GM20431 (cell line): Measurements from ENCODE around the gene ATP8B4.

Source experiments
- in situ Hi-C: fragments of 300-500 bp; cut with MseI, MboI; formaldehyde crosslinking; loops from one replicate; pipeline ENCODE4 v1.15.0; 2020; ENCODE audit warnings: low sequenced_read_pairs; ENCODE audit not compliant: unreplicated experiment

Gene ATP8B4

GRCh38 chr15:49877117-49877872 is 241.7 kb downstream of the ATP8B4 start:
- in situ Hi-C loops: no loop called here

GRCh38 chr15:49876401-49877038 is 242.5 kb downstream of the ATP8B4 start:
- in situ Hi-C loops: no loop called here

- in situ Hi-C loops: no loop called here
These were observed 243.6 kb downstream of the ATP8B4 start for GRCh38 chr15:49875392-49875791.

GRCh38 chr15:49870472-49870871 is 248.6 kb downstream of the ATP8B4 start:
- in situ Hi-C loops: no loop called here

- in situ Hi-C loops: no loop called here
These were observed 250.7 kb downstream of the ATP8B4 start for GRCh38 chr15:49868348-49868747.

- in situ Hi-C loops: no loop called here
These were observed 252.9 kb downstream of the ATP8B4 start for GRCh38 chr15:49865925-49866757.

- in situ Hi-C loops: no loop called here
These were observed 254.8 kb downstream of the ATP8B4 start for GRCh38 chr15:49864251-49864650.

GRCh38 chr15:49863431-49864224 is 255.4 kb downstream of the ATP8B4 start:
- in situ Hi-C loops: no loop called here

- in situ Hi-C loops: no loop called here
These were observed 258.9 kb downstream of the ATP8B4 start for GRCh38 chr15:49860101-49860500.

GRCh38 chr15:49857496-49858475 is 261.2 kb downstream of the ATP8B4 start:
- in situ Hi-C loops: no loop called here

- in situ Hi-C loops: no loop called here
These were observed 263.0 kb downstream of the ATP8B4 start for GRCh38 chr15:49855917-49856637.

GRCh38 chr15:49852756-49853155 is 266.3 kb downstream of the ATP8B4 start:
- in situ Hi-C loops: no loop called here

- in situ Hi-C loops: no loop called here
These were observed 270.2 kb downstream of the ATP8B4 start for GRCh38 chr15:49848807-49849206.

- in situ Hi-C loops: no loop called here
These were observed 270.7 kb downstream of the ATP8B4 start for GRCh38 chr15:49848282-49848724.

- in situ Hi-C loops: no loop called here
These were observed 271.4 kb downstream of the ATP8B4 start for GRCh38 chr15:49847423-49848281.

GRCh38 chr15:49844390-49844789 is 274.6 kb downstream of the ATP8B4 start:
- in situ Hi-C loops: no loop called here

- in situ Hi-C loops: no loop called here
These were observed 275.3 kb downstream of the ATP8B4 start for GRCh38 chr15:49843725-49844124.
